ENCODE data around the gene NECAB2. TPM values are rescaled to one million over a fixed set of nuclear protein-coding genes. Genes with fewer than 3 reads are reported as not detected.

NECAB2 gene
- polyA plus RNA-seq, 1 donor (not counting 4 experiments of a cell fraction or from before 2014, with no cell fraction given): not detected

GRCh38 chr16:83958137-83958845, 9.8 kb upstream of the NECAB2 start:
- Histone ChIP-seq H3K27ac (ENCODE audit: control insufficient read depth, insufficient read depth, low read length) (no peak overlapping the region), H3K79me2 (ENCODE audit: control insufficient read depth, insufficient read depth, low read length) (no peaks in the 10 kb centered on the region), H3K27me3 (ENCODE audit: control insufficient read depth, extremely low read depth, insufficient read depth, low read length) (no peaks in the 10 kb centered on the region), H3K4me3 (ENCODE audit: control insufficient read depth in 2 of 3, extremely low read depth in 1 of 3, insufficient read depth in 2 of 3, low read depth in 1 of 3, low read length in 3 of 3) (no peak overlapping the region), H2AFZ (ENCODE audit: control insufficient read depth, low read length) (no peak overlapping the region), H3K9ac (ENCODE audit: control insufficient read depth, extremely low read depth, insufficient read depth, low read length) (no peak overlapping the region), H3K4me1 (ENCODE audit: control insufficient read depth, extremely low read depth, insufficient read depth, low read length) (peaks cover 14% of the 10 kb centered on the region), H4K20me1 (ENCODE audit: control insufficient read depth, extremely low read depth, insufficient read depth, low read length) (no peaks in the 10 kb centered on the region), H3K9me3 (ENCODE audit: control insufficient read depth, low read depth, low read length) (no peaks in the 10 kb centered on the region), H3K4me2 (ENCODE audit: control insufficient read depth, extremely low read depth, insufficient read depth, low read depth, low read length) (no peak overlapping the region), H3K9me1 (ENCODE audit: control insufficient read depth, extremely low read depth, insufficient read depth, low read length) (no peaks in the 10 kb centered on the region), H3K36me3 (ENCODE audit: control insufficient read depth in 2 of 2, extremely low read depth in 1 of 2, insufficient read depth in 2 of 2, low read length in 2 of 2) (peaks cover 0 to 26% of the 10 kb centered on the region in 2 experiments)
- FAIRE-seq (no peak), DNase-seq (ENCODE audit: low read depth, low spot score) (no peak)
- TF ChIP-seq CTCF (optimal IDR thresholded peaks at IDR 0.05 in 1 of 3, IDR thresholded peaks at IDR 0.05 in 1 of 3, conservative IDR thresholded peaks at IDR 0.05 in 1 of 3; ENCODE audit: extremely low read depth in 1 of 3, insufficient read depth in 2 of 3, low read length in 3 of 3): no peak
- no peak for TF ChIP-seq EZH2 (IDR thresholded peaks at IDR 0.05; ENCODE audit: low read length)
- dilution Hi-C loops (cut with MboI; ENCODE audit: extremely low pct_ligation_motif_present, low sequenced_read_pairs): no loop called here

GRCh38 chr16:83958846-83959565, 9.0 kb upstream of the NECAB2 start:
- Histone ChIP-seq H3K9me3 (ENCODE audit: control insufficient read depth, low read depth, low read length) (no peaks in the 10 kb centered on the region), H3K4me1 (ENCODE audit: control insufficient read depth, extremely low read depth, insufficient read depth, low read length) (peaks cover 8% of the 10 kb centered on the region), H3K79me2 (ENCODE audit: control insufficient read depth, insufficient read depth, low read length) (no peaks in the 10 kb centered on the region), H2AFZ (ENCODE audit: control insufficient read depth, low read length) (no peak overlapping the region), H3K27ac (ENCODE audit: control insufficient read depth, insufficient read depth, low read length) (no peak overlapping the region), H4K20me1 (ENCODE audit: control insufficient read depth, extremely low read depth, insufficient read depth, low read length) (no peaks in the 10 kb centered on the region), H3K4me2 (ENCODE audit: control insufficient read depth, extremely low read depth, insufficient read depth, low read depth, low read length) (no peak overlapping the region), H3K36me3 (ENCODE audit: control insufficient read depth in 2 of 2, extremely low read depth in 1 of 2, insufficient read depth in 2 of 2, low read length in 2 of 2) (peaks cover 0 to 29% of the 10 kb centered on the region in 2 experiments), H3K9ac (ENCODE audit: control insufficient read depth, extremely low read depth, insufficient read depth, low read length) (no peak overlapping the region), H3K9me1 (ENCODE audit: control insufficient read depth, extremely low read depth, insufficient read depth, low read length) (no peaks in the 10 kb centered on the region), H3K4me3 (ENCODE audit: control insufficient read depth in 2 of 3, extremely low read depth in 1 of 3, insufficient read depth in 2 of 3, low read depth in 1 of 3, low read length in 3 of 3) (no peak overlapping the region), H3K27me3 (ENCODE audit: control insufficient read depth, extremely low read depth, insufficient read depth, low read length) (no peaks in the 10 kb centered on the region)
- dilution Hi-C loops (cut with MboI; ENCODE audit: extremely low pct_ligation_motif_present, low sequenced_read_pairs): no loop called here
- no peak for DNase-seq (ENCODE audit: low read depth, low spot score)
- FAIRE-seq: no peak
- TF ChIP-seq CTCF (optimal IDR thresholded peaks at IDR 0.05 in 1 of 3, IDR thresholded peaks at IDR 0.05 in 1 of 3, conservative IDR thresholded peaks at IDR 0.05 in 1 of 3; ENCODE audit: extremely low read depth in 1 of 3, insufficient read depth in 2 of 3, low read length in 3 of 3) (no peak), EZH2 (IDR thresholded peaks at IDR 0.05; ENCODE audit: low read length) (no peak)

Measured in keratinocyte (primary cell).